Tibial nerve (tissue), 3 donors: ENCODE data around the gene OCA2.

Experiments used
- CTCF ChIP-seq, 5 experiments: fragments of 200-600 bp in 3 of 5; fragments of 450-650 bp in 2 of 5; sonication (generic) in 3 of 5; IDR thresholded peaks; one replicate each; pipeline ENCODE4 v1.5.1; 2016 to 2019; ENCODE audit warnings: antibody characterized with exemption in 5 of 5, mild to moderate bottlenecking in 3 of 5, moderate library complexity in 2 of 5
- POLR2A ChIP-seq, 2 donors: fragments of 450-650 bp; IDR thresholded peaks; one replicate each; pipeline ENCODE4 v1.6.1; 2017; ENCODE audit warnings: antibody characterized with exemption in 2 of 2, mild to moderate bottlenecking in 2 of 2, moderate library complexity in 2 of 2

- TF ChIP-seq POLR2A (IDR thresholded peaks at IDR 0.05) (no peak), CTCF (IDR thresholded peaks at IDR 0.05) (no peak)
Observed at GRCh38 chr15:28082891-28083684, 16.0 kb downstream of the OCA2 start.
